HepG2 (cell line): Measurements from ENCODE around the gene HLA-DMB. TPM values are rescaled to one million over a fixed set of nuclear protein-coding genes. Genes with fewer than 3 reads are reported as not detected.
A peak's percentile ranks its signal among the peaks of the same experiment; 100 is the strongest.

Source experiments
- HMGA1 ChIP-seq: sonication (generic); formaldehyde crosslinking; conservative IDR thresholded peaks from 2 replicates; pipeline ENCODE4 v1.4.0; 2020; ENCODE audit warnings: missing genetic modification reagents
- HOXA7 ChIP-seq: sonication (generic); formaldehyde crosslinking; IDR thresholded peaks from 2 replicates; pipeline ENCODE4 v1.8.1; 2022; ENCODE audit warnings: mild to moderate bottlenecking, missing genetic modification reagents, moderate library complexity
- MIER2 ChIP-seq: IDR thresholded peaks from 2 replicates; pipeline ENCODE4 v1.6.1; 2016; ENCODE audit warnings: missing biosample characterization, missing genetic modification reagents
- NR1H2 ChIP-seq: sonication (generic); formaldehyde crosslinking; IDR thresholded peaks from 2 replicates; pipeline ENCODE4 v1.8.1; 2022; ENCODE audit warnings: low read depth, missing genetic modification reagents, borderline replicate concordance
- PLRG1 ChIP-seq: fragments of 450-650 bp; conservative IDR thresholded peaks from 2 replicates; pipeline ENCODE4 v1.6.1; 2016
- SP1 ChIP-seq, 2 experiments: fragments of 450-650 bp in 1 of 2; sonication (generic) in 1 of 2; formaldehyde crosslinking in 1 of 2; IDR thresholded peaks; 2 replicates each; pipeline versions ENCODE4 v1.4.0 to v1.6.1; 2016 to 2020; ENCODE audit warnings: missing genetic modification reagents in 1 of 2
- ZNF124 ChIP-seq: sonication (generic); formaldehyde crosslinking; IDR thresholded peaks from 2 replicates; pipeline ENCODE4 v1.4.0; 2020; ENCODE audit warnings: missing genetic modification reagents
- ZNF234 ChIP-seq: sonication (generic); formaldehyde crosslinking; conservative IDR thresholded peaks from 2 replicates; pipeline ENCODE4 v1.5.1; 2020; ENCODE audit warnings: mild to moderate bottlenecking, missing genetic modification reagents
- ZNF383 ChIP-seq: sonication (generic); formaldehyde crosslinking; IDR thresholded peaks from 2 replicates; pipeline ENCODE4 v1.4.0; 2020; ENCODE audit warnings: missing genetic modification reagents, mild to moderate bottlenecking, borderline replicate concordance
- ZSCAN22 ChIP-seq: sonication (generic); formaldehyde crosslinking; IDR thresholded peaks from 2 replicates; pipeline ENCODE4 v1.4.0; 2020; ENCODE audit warnings: mild to moderate bottlenecking, missing genetic modification reagents
- polyA plus RNA-seq, 8 experiments: library from polyadenylated mRNA; depleted of rRNA in 3 of 8; stranded (reverse) in 7 of 8; unstranded in 1 of 8; fragments of >200 nt; fragmentation: Illumina TruSeq in 4 of 8; extraction: Trizol in 4 of 8; gene quantifications; 2 replicates each; pipeline versions ENCODE4 v1.2.1 to v1.2.3, GENCODE V29; 2011 to 2016; ENCODE audit warnings: low read depth in 4 of 8, missing spikeins in 1 of 8, mixed read lengths in 1 of 8; ENCODE audit not compliant: insufficient read depth in 1 of 8
- total RNA-seq, 5 experiments: library from RNA; depleted of rRNA; stranded (reverse); fragments of >200 nt; fragmentation: Illumina TruSeq; extraction: Trizol; gene quantifications; 2 replicates each; pipeline ENCODE4 v1.2.3, GENCODE V29; 2016; ENCODE audit warnings: low read depth in 1 of 5
- TF ChIP-seq, protein P1 (sequence below): sonication (generic); formaldehyde crosslinking; IDR thresholded peaks from 2 replicates; pipeline ENCODE4 v1.9.0; 2021; ENCODE audit warnings: missing genetic modification reagents, mild to moderate bottlenecking, borderline replicate concordance
- TF ChIP-seq, protein P2 (sequence below): sonication (generic); formaldehyde crosslinking; IDR thresholded peaks from 2 replicates; pipeline ENCODE4 v1.4.0; 2020; ENCODE audit warnings: mild to moderate bottlenecking, missing genetic modification reagents, borderline replicate concordance
- TF ChIP-seq, protein P3 (sequence below): sonication (generic); formaldehyde crosslinking; IDR thresholded peaks from 2 replicates; pipeline ENCODE4 v1.4.0; 2020; ENCODE audit warnings: mild to moderate bottlenecking, missing genetic modification reagents
- TF ChIP-seq, protein P4 (sequence below): sonication (generic); formaldehyde crosslinking; IDR thresholded peaks from 2 replicates; pipeline ENCODE4 v1.4.0; 2020; ENCODE audit warnings: missing genetic modification reagents, borderline replicate concordance

Gene HLA-DMB
- total and polyA plus RNA-seq, 2 of the 13 experiments (the other 11 are each of a cell fraction or from before 2014, with no cell fraction given), result not detected

DNA sequence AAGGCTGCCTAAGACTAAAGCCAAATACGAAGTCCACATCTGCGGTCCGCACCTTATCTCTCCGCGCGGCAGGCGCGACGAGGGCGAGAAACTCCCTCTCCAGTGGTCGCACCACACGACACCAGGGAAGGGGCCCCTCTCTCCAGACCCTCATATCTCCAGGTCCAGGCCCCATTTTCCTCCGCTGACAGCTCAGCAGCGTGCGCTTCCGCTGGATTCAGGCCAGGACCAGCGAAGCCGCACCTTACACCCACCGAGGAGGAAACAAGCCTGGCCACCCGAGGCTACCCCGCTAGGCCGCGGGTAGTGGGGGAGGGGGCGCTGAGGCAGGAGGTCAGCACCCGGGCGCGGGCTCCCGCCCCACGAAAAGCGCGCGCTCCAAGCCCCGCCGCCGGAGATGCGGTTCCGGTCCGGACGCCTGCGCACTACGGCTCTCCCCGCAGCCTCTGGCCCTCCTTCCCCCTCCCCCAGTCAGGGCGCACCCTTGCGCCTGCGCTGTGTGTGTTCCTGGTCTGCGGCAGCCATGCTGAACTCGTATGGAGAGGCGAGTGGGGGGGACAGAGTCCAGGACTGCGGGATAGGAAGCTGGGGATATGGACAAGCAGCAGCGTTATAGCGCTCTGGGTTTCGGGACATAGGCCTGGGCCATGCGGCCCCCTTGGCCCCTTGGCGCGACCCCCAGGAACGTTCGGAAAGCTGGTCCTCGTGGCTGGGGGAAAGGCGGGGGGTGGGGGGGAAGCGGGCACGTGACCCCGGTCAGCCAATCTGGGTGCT, 27.5 kb upstream of the HLA-DMB start, which contains the start of gene BRD2 (continued):
- TF ChIP-seq, protein P1, sequence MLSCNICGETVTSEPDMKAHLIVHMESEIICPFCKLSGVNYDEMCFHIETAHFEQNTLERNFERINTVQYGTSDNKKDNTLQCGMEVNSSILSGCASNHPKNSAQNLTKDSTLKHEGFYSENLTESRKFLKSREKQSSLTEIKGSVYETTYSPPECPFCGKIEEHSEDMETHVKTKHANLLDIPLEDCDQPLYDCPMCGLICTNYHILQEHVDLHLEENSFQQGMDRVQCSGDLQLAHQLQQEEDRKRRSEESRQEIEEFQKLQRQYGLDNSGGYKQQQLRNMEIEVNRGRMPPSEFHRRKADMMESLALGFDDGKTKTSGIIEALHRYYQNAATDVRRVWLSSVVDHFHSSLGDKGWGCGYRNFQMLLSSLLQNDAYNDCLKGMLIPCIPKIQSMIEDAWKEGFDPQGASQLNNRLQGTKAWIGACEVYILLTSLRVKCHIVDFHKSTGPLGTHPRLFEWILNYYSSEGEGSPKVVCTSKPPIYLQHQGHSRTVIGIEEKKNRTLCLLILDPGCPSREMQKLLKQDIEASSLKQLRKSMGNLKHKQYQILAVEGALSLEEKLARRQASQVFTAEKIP (CRISPR knock-in tag), result no peak
- TF ChIP-seq MIER2 (no peak), ZNF383 (peak; percentile 37; the same call in 1 of the 2 replicates), ZSCAN22 (CRISPR knock-in tag) (no peak), HMGA1 (no peak), PLRG1 (no peak), NR1H2 (CRISPR knock-in tag) (peak; percentile 76; the same call in 1 of the 2 replicates), HOXA7 (CRISPR knock-in tag) (0 out of 2 replicates have a peak, but pooled peaks have one; percentile 34), ZNF124 (peak; percentile 87), ZNF234 (0 out of 2 replicates have a peak, but pooled peaks have one; percentile 75), SP1 (IDR thresholded peaks at IDR 0.05) (no peak), SP1 (CRISPR knock-in tag; IDR thresholded peaks at IDR 0.05) (no peak; the same call in 1 of the 2 replicates)
- TF ChIP-seq, protein P2, sequence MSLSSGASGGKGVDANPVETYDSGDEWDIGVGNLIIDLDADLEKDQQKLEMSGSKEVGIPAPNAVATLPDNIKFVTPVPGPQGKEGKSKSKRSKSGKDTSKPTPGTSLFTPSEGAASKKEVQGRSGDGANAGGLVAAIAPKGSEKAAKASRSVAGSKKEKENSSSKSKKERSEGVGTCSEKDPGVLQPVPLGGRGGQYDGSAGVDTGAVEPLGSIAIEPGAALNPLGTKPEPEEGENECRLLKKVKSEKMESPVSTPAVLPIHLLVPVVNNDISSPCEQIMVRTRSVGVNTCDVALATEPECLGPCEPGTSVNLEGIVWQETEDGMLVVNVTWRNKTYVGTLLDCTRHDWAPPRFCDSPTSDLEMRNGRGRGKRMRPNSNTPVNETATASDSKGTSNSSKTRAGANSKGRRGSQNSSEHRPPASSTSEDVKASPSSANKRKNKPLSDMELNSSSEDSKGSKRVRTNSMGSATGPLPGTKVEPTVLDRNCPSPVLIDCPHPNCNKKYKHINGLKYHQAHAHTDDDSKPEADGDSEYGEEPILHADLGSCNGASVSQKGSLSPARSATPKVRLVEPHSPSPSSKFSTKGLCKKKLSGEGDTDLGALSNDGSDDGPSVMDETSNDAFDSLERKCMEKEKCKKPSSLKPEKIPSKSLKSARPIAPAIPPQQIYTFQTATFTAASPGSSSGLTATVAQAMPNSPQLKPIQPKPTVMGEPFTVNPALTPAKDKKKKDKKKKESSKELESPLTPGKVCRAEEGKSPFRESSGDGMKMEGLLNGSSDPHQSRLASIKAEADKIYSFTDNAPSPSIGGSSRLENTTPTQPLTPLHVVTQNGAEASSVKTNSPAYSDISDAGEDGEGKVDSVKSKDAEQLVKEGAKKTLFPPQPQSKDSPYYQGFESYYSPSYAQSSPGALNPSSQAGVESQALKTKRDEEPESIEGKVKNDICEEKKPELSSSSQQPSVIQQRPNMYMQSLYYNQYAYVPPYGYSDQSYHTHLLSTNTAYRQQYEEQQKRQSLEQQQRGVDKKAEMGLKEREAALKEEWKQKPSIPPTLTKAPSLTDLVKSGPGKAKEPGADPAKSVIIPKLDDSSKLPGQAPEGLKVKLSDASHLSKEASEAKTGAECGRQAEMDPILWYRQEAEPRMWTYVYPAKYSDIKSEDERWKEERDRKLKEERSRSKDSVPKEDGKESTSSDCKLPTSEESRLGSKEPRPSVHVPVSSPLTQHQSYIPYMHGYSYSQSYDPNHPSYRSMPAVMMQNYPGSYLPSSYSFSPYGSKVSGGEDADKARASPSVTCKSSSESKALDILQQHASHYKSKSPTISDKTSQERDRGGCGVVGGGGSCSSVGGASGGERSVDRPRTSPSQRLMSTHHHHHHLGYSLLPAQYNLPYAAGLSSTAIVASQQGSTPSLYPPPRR, result peak; percentile 76; the same call in 1 of the 2 replicates
- TF ChIP-seq, protein P3, sequence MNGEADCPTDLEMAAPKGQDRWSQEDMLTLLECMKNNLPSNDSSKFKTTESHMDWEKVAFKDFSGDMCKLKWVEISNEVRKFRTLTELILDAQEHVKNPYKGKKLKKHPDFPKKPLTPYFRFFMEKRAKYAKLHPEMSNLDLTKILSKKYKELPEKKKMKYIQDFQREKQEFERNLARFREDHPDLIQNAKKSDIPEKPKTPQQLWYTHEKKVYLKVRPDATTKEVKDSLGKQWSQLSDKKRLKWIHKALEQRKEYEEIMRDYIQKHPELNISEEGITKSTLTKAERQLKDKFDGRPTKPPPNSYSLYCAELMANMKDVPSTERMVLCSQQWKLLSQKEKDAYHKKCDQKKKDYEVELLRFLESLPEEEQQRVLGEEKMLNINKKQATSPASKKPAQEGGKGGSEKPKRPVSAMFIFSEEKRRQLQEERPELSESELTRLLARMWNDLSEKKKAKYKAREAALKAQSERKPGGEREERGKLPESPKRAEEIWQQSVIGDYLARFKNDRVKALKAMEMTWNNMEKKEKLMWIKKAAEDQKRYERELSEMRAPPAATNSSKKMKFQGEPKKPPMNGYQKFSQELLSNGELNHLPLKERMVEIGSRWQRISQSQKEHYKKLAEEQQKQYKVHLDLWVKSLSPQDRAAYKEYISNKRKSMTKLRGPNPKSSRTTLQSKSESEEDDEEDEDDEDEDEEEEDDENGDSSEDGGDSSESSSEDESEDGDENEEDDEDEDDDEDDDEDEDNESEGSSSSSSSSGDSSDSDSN, result peak; percentile 86
- TF ChIP-seq, protein P4, sequence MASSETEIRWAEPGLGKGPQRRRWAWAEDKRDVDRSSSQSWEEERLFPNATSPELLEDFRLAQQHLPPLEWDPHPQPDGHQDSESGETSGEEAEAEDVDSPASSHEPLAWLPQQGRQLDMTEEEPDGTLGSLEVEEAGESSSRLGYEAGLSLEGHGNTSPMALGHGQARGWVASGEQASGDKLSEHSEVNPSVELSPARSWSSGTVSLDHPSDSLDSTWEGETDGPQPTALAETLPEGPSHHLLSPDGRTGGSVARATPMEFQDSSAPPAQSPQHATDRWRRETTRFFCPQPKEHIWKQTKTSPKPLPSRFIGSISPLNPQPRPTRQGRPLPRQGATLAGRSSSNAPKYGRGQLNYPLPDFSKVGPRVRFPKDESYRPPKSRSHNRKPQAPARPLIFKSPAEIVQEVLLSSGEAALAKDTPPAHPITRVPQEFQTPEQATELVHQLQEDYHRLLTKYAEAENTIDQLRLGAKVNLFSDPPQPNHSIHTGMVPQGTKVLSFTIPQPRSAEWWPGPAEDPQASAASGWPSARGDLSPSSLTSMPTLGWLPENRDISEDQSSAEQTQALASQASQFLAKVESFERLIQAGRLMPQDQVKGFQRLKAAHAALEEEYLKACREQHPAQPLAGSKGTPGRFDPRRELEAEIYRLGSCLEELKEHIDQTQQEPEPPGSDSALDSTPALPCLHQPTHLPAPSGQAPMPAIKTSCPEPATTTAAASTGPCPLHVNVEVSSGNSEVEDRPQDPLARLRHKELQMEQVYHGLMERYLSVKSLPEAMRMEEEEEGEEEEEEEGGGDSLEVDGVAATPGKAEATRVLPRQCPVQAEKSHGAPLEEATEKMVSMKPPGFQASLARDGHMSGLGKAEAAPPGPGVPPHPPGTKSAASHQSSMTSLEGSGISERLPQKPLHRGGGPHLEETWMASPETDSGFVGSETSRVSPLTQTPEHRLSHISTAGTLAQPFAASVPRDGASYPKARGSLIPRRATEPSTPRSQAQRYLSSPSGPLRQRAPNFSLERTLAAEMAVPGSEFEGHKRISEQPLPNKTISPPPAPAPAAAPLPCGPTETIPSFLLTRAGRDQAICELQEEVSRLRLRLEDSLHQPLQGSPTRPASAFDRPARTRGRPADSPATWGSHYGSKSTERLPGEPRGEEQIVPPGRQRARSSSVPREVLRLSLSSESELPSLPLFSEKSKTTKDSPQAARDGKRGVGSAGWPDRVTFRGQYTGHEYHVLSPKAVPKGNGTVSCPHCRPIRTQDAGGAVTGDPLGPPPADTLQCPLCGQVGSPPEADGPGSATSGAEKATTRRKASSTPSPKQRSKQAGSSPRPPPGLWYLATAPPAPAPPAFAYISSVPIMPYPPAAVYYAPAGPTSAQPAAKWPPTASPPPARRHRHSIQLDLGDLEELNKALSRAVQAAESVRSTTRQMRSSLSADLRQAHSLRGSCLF (CRISPR knock-in tag), result 0 out of 2 replicates have a peak, but pooled peaks have one; percentile 19
